ENCODE measurements around the gene COG4.
A peak's percentile ranks its signal among the peaks of the same experiment; 100 is the strongest.

Gene COG4

DNA sequence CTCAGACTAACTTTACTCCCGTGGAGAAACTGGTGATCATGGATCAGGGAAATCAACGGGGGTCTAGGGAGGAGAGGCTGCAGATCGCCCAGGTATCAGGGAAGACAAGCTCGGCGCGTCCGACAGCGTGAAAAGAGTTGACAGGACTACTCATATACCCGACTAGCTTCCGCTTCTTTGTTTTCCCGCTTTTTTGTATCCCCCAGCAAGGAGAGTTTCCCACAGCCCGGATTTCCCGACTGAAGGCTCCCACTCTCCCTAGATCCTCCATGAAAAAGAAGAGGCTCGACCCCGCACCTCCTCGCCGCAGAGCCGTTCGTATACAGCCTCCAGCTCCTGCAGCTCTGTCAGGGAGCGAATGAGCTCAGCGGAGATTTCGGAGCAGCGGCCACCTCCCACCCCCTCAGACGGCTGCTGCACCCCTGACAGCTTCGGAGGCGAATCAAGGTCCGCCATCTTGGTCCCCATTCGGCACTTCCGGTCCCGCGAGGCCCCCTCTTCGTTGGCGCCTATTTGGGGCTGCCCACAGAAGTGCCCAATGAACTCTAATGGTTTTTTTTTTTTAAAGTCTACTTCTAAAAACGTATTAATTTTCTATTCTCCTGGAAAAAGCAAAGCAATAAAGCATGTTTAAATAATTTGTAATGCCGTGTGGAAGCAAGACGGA is at the start of gene COG4:
Gene COG4 (minus strand): TSS at position 479 of the 667 bp plus-strand sequence. CDS start 11 bp downstream, at position 468.
- Histone ChIP-seq H3F3A (ENCODE audit: insufficient read depth, low read length) (peaks cover 19% of the 10 kb centered on the region), H3K9me2 (replicated peaks; ENCODE audit: insufficient read depth, low read length) (no peaks in the 10 kb centered on the region), H2AFZ (ENCODE audit: low read length) (peak within 1 kb of the TSS; percentile 80), H3K36me3 (replicated peaks; ENCODE audit: insufficient read depth, low read length) (no peaks in the 10 kb centered on the region; the same call in 1 of the 2 replicates), H3K4me3 (ENCODE audit: low read length) (peak within 1 kb of the TSS; percentile 90), H3K27ac (ENCODE audit: low read length) (peak within 1 kb of the TSS; percentile 87), H3K79me2 (ENCODE audit: low read length) (peaks cover 77% of the 10 kb centered on the region), H4K20me1 (ENCODE audit: insufficient read depth, low read length) (peaks cover 14% of the 10 kb centered on the region; the same call in 1 of the 2 replicates), H3K4me2 (ENCODE audit: low read depth, low read length) (peak within 1 kb of the TSS; percentile 56), H3K9me3 (replicated peaks; ENCODE audit: insufficient read depth, low read length) (no peaks in the 10 kb centered on the region), H3K4me1 (ENCODE audit: low read length) (peaks cover 17% of the 10 kb centered on the region), H3K9ac (ENCODE audit: low read length) (peak within 1 kb of the TSS; percentile 99), H3K27me3 (replicated peaks; ENCODE audit: insufficient read depth, low read length) (no peaks in the 10 kb centered on the region)
- peak; percentile 90 for DNase-seq
- TF ChIP-seq EZH2phosphoT487 (IDR thresholded peaks at IDR 0.05; ENCODE audit: low read length) (no peak), CTCF (IDR thresholded peaks at IDR 0.05; ENCODE audit: low read length) (no peak), EZH2 (optimal IDR thresholded peaks at IDR 0.05; ENCODE audit: low read depth, low read length) (no peak)

DNA sequence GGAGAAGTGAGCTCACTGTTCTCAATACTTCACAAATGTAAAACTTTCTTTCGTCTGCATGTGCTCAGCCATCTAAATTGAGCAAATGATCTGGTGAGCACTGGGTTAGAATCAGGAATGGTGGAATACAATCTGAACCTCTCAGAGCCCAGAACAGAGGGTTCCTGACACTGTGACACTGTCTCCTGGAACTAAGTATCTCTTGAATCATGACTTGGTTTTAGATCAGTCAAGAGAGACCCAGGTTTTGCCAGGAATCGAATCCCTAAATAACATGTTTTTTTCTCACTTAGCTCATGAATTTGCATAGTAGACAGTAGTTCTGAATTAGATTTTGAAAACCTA is 49.5 kb upstream of the COG4 start:
- Histone ChIP-seq H3K27me3 (replicated peaks; ENCODE audit: insufficient read depth, low read length) (no peaks in the 10 kb centered on the region), H3K4me1 (ENCODE audit: low read length) (peaks cover 65% of the 10 kb centered on the region), H3K27ac (ENCODE audit: low read length) (peak overlapping the region; percentile 17; the same call in 1 of the 2 replicates), H3K36me3 (replicated peaks; ENCODE audit: insufficient read depth, low read length) (peaks cover 35% of the 10 kb centered on the region), H3K79me2 (ENCODE audit: low read length) (peaks cover 50% of the 10 kb centered on the region), H3K4me3 (ENCODE audit: low read length) (no peak overlapping the region), H3K9me2 (replicated peaks; ENCODE audit: insufficient read depth, low read length) (no peaks in the 10 kb centered on the region), H3K9ac (ENCODE audit: low read length) (no peak overlapping the region), H3K4me2 (ENCODE audit: low read depth, low read length) (no peak overlapping the region), H3F3A (ENCODE audit: insufficient read depth, low read length) (peaks cover 43% of the 10 kb centered on the region), H3K9me3 (replicated peaks; ENCODE audit: insufficient read depth, low read length) (no peaks in the 10 kb centered on the region), H4K20me1 (ENCODE audit: insufficient read depth, low read length) (peaks cover 8% of the 10 kb centered on the region; the same call in 1 of the 2 replicates), H2AFZ (ENCODE audit: low read length) (no peak overlapping the region)
- no peak for TF ChIP-seq CTCF (IDR thresholded peaks at IDR 0.05; ENCODE audit: low read length)
- no peak for TF ChIP-seq EZH2phosphoT487 (IDR thresholded peaks at IDR 0.05; ENCODE audit: low read length)
- no peak for TF ChIP-seq EZH2 (optimal IDR thresholded peaks at IDR 0.05; ENCODE audit: low read depth, low read length)
- DNase-seq, result no peak

GRCh38 chr16:70572050-70572925 is 48.9 kb upstream of the COG4 start:
- no peak for TF ChIP-seq EZH2 (optimal IDR thresholded peaks at IDR 0.05; ENCODE audit: low read depth, low read length)
- TF ChIP-seq CTCF (IDR thresholded peaks at IDR 0.05; ENCODE audit: low read length), result no peak
- TF ChIP-seq EZH2phosphoT487 (IDR thresholded peaks at IDR 0.05; ENCODE audit: low read length), result no peak
- Histone ChIP-seq H3K27me3 (replicated peaks; ENCODE audit: insufficient read depth, low read length) (no peaks in the 10 kb centered on the region), H3F3A (ENCODE audit: insufficient read depth, low read length) (peaks cover 44% of the 10 kb centered on the region), H4K20me1 (ENCODE audit: insufficient read depth, low read length) (peaks cover 8% of the 10 kb centered on the region; the same call in 1 of the 2 replicates), H3K4me1 (ENCODE audit: low read length) (peaks cover 65% of the 10 kb centered on the region), H3K9me3 (replicated peaks; ENCODE audit: insufficient read depth, low read length) (no peaks in the 10 kb centered on the region), H3K79me2 (ENCODE audit: low read length) (peaks cover 55% of the 10 kb centered on the region), H3K27ac (ENCODE audit: low read length) (no peak overlapping the region), H2AFZ (ENCODE audit: low read length) (no peak overlapping the region), H3K4me3 (ENCODE audit: low read length) (no peak overlapping the region), H3K9ac (ENCODE audit: low read length) (no peak overlapping the region), H3K4me2 (ENCODE audit: low read depth, low read length) (no peak overlapping the region), H3K36me3 (replicated peaks; ENCODE audit: insufficient read depth, low read length) (peaks cover 37% of the 10 kb centered on the region), H3K9me2 (replicated peaks; ENCODE audit: insufficient read depth, low read length) (no peaks in the 10 kb centered on the region)
- no peak for DNase-seq
